Sciatic nerve (tissue), 2 donors: Measurements from ENCODE around the gene IKZF3. TPM values are rescaled to one million over a fixed set of nuclear protein-coding genes. Genes with fewer than 3 reads are reported as not detected.
"Not testable (repeated sequence)": the region's sequence is repeated elsewhere in the genome, so short reads cannot be mapped to it uniquely, and the experiment has no call there.

ENCODE experiments used
- ATAC-seq: fragments of 200-7000 bp; cut with Tn5 transposase; one replicate; pipeline ENCODE4 v1.9.1; 2020; ENCODE audit warnings: mild to moderate bottlenecking, moderate library complexity
- DNase-seq: peaks from one replicate; pipeline ENCODE4 v3.0.0-alpha.2; 2020; ENCODE audit warnings: low spot score
- intact Hi-C: fragments of 100-400 bp; cut with DNase I; formaldehyde crosslinking; loops from one replicate; pipeline ENCODE4 v1.14.2; 2022
- total RNA-seq: library from RNA; stranded (reverse); fragmentation: NEBNext Ultra II Directional; extraction: Animal tissue kit (Norgen Biotek cat#: 25700); gene quantifications from one replicate; pipeline ENCODE4 v1.2.1, GENCODE V29; 2021
- donor health status: DM: no; HTN: no; CAD: no.
- donor health status: DM: no; HTN: no; CAD: no.

IKZF3 gene
- total RNA-seq, 1 donor from 2014 or later, result 2.6 TPM

DNA sequence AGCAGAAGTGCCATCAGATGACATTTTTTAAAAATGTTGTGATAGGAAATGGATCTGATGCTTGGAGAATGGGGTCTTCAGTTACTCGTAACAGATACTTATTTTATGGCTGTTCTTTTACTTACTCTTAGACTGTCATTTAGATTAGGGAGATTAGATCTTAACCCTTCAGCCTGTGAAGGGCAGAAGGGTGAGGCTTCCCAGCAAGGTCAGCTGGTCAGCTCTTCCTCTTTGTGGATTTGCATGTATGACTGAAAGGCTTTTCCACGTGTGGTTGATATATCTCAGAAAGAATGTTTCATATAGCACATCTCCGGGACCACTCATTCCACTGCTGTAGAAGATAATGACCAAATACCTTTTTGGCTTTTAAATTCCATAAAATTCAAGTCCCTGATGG is 98.9 kb downstream of the IKZF3 start:
- ATAC-seq (no peak), DNase-seq (no peak)
- intact Hi-C loops, result no loop called here

DNA sequence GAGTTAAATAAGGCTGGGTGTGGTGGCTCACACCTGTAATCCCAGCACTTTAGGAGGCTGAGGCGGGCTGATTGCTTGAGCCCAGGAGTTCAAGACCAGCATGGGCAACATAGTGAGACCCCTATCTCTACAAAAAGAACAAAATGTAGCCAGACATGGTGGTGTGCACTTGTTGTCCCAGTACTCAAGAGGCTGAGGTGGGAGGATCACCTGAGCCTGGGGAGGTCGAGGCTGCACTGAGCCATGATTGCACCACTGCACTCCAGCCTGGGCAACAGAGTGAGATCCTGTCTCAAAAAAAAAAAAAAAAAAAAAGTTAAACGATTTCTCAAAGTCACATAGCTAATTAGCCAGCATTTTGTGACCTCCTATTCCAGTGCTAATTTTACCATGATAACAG is 99.9 kb downstream of the IKZF3 start:
- intact Hi-C loops, DNase-seq, ATAC-seq: not testable (repeated sequence)

DNA sequence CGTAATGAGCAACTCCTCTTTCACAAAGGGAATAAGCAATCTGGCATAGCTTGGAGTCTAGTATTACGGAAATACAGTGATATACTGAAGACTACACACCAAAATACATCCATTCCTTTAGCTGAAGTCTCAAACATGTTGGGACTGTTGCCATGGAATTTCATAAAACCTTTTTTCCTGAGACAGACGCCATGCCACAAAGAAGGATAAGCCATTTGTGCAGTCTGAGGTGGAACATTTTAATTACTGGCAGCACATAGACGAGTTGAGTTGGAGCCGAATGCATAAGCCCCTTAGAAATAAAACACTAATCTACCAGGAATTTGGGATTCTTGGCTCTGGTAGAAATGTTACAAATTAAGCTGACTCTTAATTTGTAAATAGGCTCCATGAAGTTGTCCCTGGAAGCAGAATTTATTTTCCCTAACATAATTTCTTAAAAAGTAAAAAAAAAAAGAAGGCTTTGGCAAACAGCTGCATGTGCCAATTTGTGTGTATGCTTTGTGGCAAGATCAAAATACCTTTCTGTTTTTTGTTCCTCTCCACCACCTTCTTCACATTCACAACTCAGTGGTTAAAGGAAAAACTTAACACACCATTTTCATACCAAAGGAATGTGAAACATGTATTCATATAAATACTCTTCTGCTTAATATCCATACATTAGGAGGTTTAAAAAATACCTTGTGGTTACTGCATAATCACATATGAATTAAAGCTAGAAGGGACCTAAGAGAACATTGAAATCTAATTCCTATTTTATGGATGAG is 100.9 kb downstream of the IKZF3 start:
- DNase-seq (no peak), ATAC-seq (no peak)
- intact Hi-C loops, result no loop called here

DNA sequence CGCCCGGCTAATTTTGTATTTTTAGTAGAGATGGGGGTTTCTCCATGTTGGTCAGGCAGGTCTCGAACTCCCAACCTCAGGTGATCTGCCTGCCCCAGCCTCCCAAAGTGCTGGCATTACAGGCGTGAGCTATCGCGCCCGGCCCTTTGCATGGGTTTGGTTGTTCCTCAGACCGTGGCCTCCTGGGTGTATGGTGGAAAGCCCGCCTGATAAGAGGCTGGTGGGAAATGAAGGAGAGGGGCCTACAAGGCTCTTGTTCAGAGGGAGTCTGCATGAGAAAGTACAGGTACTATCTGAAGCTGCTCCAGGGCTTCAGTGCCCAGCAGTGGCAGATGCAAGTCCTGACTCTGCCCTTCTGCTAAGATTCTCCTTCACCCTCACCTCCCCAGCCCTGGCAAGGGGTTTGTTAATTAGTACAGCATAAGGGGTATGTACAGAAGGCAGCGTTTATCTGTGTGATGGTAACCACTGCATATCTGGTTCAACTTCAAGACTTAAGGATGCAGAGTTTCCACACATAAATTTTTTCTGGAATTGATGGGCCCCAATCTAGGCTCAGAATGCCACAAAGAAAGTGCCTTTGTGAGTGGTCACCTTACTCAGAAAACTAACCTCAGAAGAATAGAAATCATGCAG is 102.1 kb downstream of the IKZF3 start:
- ATAC-seq (no peak), DNase-seq (no peak)
- intact Hi-C loops, result no loop called here

DNA sequence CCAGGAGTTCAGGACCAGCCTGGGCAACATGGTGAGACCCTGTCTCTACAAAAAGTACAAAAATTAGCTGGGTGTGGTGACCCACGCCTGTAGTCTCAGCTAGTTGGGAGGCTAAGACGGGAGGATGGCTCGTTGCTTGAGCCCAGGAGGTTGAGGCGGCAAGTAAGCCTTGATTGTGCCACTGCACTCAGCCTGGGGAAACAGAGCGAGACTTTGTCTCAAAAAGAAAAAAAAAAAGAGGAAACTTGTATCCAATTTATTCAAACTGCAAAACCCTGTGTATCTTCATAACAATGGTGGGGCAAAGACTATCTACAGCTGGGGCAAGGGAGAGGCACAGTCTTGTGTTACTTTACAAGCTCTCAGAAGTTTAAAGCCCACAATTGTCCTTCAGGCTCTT is 104.9 kb downstream of the IKZF3 start:
- ATAC-seq (no peak), DNase-seq (no peak)
- intact Hi-C loops, result no loop called here

DNA sequence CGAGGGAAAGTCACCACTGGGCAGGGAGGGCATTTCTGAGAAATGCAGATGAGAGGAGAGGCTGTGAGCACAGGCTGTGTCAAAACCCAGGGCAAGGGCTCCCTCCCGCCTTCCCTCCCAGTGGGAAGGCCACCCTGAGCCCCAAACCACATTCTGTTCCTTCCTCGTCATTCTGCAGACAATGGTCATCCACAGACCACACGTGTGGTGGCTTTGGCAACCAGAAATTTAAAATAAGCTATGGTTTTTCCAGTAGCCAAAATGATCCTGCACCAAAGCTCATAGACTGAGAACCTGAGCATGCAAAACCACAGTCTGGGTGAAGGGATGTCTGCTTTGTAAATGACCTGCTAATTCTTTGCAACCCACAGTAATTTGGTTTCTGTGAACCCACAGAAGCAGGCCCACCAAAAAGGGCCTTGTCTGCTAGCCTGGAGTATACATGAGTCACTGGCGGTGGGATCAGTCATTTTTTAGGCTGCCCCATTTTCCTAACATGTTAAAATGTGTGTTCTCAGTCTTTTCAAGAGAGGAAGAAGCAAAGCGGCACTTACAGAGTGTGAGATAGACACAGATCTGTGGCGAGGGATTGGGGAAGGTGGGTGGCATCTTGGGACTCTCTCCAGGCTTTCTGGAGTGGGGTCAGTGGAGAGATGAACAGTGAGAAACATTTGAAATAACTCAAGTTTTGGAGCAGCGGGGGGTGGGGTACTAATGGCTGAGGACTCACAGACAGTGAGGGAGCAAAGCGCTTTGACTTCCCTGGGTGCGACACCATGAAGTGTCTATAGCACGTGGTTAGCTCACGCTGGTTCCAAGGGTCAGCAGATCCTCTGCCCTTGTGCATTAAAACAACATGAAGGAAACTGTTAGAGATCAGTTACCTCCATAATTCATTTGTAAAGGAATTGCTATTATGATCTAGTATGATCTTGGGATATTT is 105.9 kb downstream of the IKZF3 start:
- DNase-seq (no peak), ATAC-seq (no peak)
- intact Hi-C loops, result no loop called here

DNA sequence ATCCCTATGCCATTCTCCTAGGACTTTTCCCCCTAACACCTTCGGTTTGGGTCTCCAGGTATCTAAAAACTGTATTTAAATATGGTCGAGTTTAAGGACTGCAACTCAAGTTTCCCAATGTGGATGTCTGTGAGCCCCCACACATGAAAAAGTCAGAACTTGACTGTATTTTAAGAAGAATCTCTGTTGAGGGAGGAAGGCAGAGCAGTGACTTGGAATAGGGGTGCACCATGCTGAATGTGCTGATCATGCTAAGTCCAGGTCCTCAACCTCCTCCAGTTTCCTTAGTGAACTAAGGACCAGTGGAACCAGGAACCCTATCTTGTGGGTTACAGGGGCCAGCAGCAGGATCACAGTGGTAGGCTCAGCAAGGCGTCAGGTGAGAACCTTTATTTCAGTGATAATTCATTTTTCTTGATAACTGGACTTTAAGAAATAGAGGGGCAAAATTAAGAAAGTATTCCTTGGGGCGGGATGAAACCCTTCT is 106.9 kb downstream of the IKZF3 start:
- intact Hi-C loops, result no loop called here
- ATAC-seq (no peak), DNase-seq (no peak)

DNA sequence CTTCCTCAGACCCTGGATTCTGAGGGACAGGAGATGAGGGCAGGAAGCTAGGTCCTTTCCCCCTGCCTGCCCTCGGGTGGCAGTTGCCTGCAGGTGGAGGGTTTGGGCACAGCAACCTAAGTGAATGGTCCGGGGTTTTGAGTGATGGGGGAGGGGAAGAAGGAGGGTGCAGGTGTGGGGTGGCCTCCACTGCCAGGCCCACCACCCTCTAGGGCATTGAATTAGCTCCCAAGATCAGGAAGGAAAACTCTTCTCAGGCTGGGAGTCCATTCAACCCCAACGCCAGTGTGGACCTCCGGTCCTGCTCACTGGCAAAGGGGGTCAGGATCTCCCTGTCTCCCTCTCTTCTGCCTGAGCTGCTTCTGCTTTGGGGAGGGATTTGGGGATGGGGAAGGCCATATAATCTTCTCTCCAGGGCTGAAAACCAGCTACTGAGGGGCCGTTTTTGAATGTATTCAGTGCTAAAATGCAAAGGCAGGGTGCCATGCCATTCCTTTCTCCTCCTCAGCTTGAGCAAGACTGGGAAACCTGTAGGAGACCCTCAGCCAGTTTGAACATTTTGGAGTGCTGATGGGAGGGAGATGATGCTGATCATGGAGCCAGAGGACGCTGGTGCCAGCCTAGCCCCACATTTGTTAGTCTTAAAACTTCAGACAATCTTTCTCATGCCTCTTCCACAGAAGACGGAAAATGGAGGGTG is 107.6 kb downstream of the IKZF3 start:
- intact Hi-C loops, result no loop called here
- no peak for DNase-seq
- no peak for ATAC-seq

DNA sequence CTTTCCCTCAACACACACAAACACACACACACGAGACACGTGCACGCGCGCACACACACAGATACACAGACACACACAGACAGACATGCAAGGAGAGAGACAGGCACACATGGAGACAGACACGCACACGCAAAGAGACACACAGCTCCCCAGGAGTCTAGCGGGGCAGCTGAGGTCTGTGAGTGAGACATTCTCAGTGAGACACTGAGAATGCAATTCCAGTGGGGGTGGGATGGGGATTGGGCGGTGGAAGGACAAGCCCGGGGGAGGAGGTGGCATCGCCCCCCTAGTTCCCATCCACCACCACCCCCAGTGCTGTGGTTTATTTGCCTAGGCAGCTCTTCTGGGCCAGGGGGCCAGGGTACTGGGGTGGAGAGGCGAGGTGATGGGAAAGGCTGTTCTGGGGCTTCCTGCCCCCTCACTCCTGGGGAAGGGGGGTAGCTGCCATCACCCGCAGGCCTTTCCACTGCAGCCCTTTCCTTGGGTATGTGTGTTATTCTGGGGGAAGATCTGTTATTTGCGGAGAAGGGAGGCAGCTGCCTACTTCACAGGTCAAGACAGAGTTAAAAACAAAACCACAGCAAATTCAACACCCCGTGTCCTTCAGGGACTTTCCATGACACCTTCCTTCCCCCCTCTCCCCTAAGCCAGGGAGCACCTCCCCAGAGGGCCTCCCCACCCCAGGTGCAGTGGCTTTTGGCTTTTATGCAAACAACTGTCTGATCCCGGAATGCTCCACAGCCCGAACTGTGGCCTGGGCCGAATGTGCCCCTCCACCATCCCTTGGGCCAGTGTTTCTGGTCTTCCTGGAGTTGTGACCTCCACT is 108.3 kb downstream of the IKZF3 start:
- intact Hi-C loops, result no loop called here
- ATAC-seq (no peak), DNase-seq (no peak)

DNA sequence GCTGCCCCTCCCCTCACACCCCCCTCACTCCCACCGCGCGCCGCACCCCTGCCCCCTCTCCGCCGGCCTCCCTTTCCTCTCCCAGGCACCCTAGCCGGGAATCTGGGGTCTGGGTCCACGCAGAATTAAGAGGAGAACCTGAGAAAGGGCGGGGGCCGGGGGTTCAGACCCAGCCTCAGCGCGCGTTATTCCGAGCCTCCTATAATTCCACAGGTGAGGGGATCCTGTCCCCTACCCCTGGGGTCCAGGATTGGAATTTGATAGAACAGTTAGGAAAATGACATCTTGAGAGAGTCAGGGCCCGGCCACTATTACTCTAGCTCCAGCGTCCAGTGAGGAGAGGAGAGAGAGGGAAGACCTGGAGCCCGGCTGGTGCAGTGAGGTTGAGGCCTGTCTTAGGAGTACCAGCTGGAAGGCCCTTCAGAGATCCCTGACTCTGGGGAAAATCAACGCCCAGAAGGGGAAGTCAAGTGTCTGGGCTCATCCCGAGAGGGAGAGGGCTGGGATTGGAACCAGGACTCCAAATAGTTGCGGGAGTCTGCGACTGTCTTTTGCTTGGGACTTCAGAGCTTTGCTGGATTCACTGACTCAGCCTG is 109.1 kb downstream of the IKZF3 start:
- intact Hi-C loops, result loop anchor here (5.0 kb wide), 1 partner anchor 133 kb away; no protein-coding TSS in a partner anchor
- peak; percentile 32 for ATAC-seq
- no peak for DNase-seq

DNA sequence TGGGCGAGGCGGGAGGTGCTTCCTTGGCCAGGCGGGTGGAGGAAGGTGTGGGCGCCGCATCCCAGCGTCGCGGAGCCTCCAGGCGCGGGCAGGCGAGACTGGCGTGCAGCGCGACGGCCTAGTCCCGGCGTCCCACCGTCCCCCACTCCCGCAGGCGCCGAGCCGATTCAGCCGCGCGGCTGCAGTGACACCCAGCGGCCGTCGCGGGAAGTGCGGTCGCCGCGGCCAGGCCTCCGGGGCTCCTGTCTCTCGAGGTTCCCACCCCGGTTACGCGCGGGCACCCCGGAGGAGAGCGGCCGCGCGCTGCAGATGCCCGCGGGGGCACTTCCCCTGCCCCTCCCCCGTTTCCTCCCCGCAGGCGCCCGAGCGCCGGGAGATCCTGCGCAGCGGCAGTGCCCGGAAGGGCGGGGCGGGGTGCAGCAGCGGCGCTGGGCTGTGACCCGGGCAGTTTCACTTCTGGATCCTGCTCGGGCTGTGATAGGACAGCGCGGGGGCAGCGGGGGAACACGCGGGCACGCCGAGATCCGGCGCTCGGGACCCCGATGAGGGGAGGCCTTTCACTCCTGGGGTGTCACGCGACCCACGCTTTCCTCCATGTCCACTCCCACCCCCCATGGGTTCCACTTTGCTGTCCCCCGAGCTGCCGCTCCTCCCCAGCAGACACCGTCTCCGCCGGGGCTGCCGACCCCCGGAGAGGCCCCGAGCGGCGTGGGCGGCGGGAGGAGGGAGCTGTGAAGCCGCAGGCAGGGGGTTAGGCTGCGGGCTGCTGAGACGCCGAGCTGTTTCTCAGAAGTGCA is 109.8 kb downstream of the IKZF3 start:
- intact Hi-C loops, result loop anchor here (5.0 kb wide), 1 partner anchor 132 kb away; no protein-coding TSS in a partner anchor
- DNase-seq (peak; percentile 94), ATAC-seq (peak; percentile 96)

DNA sequence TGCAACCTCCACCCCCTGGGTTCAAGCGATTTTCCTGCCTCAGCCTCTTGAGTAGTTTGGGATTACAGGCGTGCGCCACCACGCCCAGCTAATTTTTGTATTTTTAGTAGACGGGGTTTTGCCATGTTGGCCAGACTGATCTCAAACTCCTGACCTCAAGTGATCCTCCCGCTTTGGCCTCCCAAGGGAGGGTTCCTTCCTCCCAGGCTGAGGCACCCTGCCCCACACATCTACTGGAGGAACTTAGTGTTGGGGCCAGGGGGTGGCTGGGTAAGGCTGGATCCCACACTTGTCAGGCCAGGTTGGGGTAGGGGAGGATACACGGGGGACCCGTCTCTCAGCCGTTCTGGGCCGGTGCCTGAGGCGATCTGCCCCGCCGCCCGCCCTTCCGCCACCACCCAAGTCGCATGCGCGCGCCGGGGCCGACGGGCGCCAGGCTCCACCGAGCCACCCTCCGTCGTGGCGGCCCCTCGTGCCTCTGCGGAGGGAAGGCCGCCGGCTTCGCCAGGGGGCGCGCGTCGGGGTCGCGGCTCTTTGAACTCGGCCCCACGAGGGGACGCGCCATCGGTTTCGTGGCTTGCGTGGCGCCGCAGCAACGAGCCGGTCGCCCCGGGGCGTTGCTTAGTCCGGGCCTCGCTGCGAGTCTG is 110.5 kb downstream of the IKZF3 start:
- peak; percentile 46 for ATAC-seq
- intact Hi-C loops, result loop anchor here (5.0 kb wide), 1 partner anchor 131 kb away; no protein-coding TSS in a partner anchor

DNA sequence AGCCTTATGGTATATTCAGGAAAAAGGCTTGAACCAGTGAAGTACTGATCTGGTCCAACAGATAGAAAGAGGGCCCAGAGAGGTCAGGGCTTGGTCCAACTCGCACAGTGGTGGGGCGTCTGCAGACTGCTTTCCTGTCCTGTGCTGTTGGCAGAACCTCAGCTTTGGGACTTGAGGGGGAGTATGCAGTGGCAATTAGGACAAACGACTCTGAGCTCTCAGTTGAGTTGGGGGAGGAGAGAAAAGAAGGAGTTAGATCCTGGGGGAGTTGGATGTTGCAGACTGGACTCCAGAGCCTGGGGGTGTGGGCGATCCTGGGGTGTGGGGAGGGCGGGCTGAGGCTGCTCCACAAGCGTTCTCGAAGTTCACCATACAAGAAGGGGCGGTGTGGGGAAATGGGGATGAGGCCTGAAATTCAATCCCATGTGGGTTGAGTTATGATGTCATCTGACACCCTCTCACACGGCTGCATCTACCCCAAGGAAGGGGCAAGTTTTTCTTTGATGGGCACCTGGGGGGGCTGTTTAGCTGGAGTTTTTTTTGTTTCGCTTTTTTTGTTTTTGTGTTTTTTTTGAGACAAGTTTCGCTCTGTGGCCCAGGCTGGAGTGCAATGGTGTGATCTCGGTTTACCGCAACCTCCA is 111.8 kb downstream of the IKZF3 start:
- intact Hi-C loops, result loop anchor here (5.0 kb wide), 1 partner anchor 130 kb away; no protein-coding TSS in a partner anchor
- DNase-seq, result no peak
- no peak for ATAC-seq

More for the DNA sequence above, 110.5 kb downstream of the IKZF3 start:
- DNase-seq, result no peak

DNA sequence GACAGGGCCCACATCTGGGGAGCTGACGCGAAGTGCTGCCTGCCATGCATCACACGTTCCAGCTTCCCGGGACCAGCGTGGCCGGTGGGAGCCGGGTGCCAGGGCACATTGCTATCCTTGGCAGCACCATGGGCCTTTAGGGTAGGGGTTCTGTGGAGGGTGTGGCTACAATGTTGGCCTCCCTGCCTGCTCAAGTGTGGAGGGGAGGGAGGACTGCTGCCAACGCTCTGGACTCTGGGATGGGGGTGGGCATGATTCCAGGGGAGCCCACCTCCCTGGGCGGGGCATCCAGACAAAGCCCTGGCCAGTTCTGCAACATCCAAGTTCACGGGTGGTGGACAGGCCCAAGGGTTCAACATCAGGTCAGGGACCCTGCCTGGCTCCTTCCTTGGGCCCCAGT is 112.5 kb downstream of the IKZF3 start:
- ATAC-seq, result no peak
- no peak for DNase-seq
- intact Hi-C loops, result loop anchor here (5.0 kb wide), 1 partner anchor 129 kb away; no protein-coding TSS in a partner anchor

DNA sequence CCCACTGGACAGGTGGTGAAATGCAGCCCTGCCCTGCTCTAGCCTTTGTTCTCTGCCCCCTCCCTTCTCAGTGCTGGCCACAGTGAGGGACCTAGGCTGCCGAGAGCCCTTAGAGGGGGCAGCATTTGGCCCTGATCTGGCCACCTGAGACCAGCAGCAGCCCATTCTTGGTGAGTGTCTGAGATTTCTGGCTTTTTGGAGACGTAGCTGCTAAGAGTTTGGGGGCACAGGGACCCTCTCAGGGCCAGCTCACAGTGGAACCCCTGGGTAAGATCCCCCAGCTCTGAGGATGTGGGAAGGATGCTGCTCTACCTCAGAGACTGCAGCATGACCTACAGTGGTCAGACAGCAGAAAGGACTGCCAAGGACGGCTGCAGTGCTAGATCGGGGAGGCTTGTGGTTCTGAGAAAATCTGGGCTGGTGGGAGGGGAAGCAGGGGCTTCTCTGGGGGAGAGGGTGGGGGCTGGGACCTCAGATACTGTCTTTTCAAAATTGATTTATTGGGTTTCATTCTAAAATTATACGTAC is 113.0 kb downstream of the IKZF3 start:
- ATAC-seq, result no peak
- no peak for DNase-seq
- intact Hi-C loops, result loop anchor here (5.0 kb wide), 1 partner anchor 129 kb away; no protein-coding TSS in a partner anchor
